ENCODE results near the gene ART1.
"Not testable (repeated sequence)": the region's sequence is repeated elsewhere in the genome, so short reads cannot be mapped to it uniquely, and the experiment has no call there.

ART1 gene

GRCh38 chr11:3644817-3645235, at the start of gene ART1:
Gene ART1, plus strand, starts transcription at chr11:3645128. Its CDS starts 14,086 bp downstream, at chr11:3659214.
- Histone ChIP-seq H3K4me2 (no peak within 1 kb of the TSS), H3K27ac (no peak within 1 kb of the TSS), H3K9ac (no peak within 1 kb of the TSS), H3K9me3 (peaks cover 19% of the 10 kb centered on the region; the same call in 1 of the 2 replicates), H3K27me3 (peaks cover 26% of the 10 kb centered on the region), H3K4me1 (peaks cover 10% of the 10 kb centered on the region), H3K36me3 (no peaks in the 10 kb centered on the region), H3K4me3 (no peak within 1 kb of the TSS), H4K20me1 (no peaks in the 10 kb centered on the region)
- no peak for TF ChIP-seq Cebpa-rat (IDR thresholded peaks at IDR 0.05)

GRCh38 chr11:3597743-3598142, 47.2 kb upstream of the ART1 start:
- H4K20me1 ChIP-seq, H3K27me3 ChIP-seq, H3K4me3 ChIP-seq, H3K4me1 ChIP-seq, H3K36me3 ChIP-seq, H3K27ac ChIP-seq, H3K9ac ChIP-seq, H3K4me2 ChIP-seq, H3K9me3 ChIP-seq: not testable (repeated sequence)

GRCh38 chr11:3600201-3600600, 44.7 kb upstream of the ART1 start:
- not testable (repeated sequence) for H3K36me3 ChIP-seq, H3K9ac ChIP-seq, H3K4me3 ChIP-seq, H3K9me3 ChIP-seq, H3K4me1 ChIP-seq, H3K27me3 ChIP-seq, H3K4me2 ChIP-seq, H3K27ac ChIP-seq, H4K20me1 ChIP-seq

- H3K4me1 ChIP-seq = peaks cover 5% of the 10 kb centered on the region; the same call in 1 of the 2 replicates
- H3K27me3 ChIP-seq = no peaks in the 10 kb centered on the region
- no peaks in the 10 kb centered on the region for H3K36me3 ChIP-seq
- no peaks in the 10 kb centered on the region for H3K9me3 ChIP-seq
- TF ChIP-seq Cebpa-rat (IDR thresholded peaks at IDR 0.05) = no peak
- H3K4me2 ChIP-seq = no peak overlapping the region
- H3K9ac ChIP-seq = no peak overlapping the region
- no peak overlapping the region for H3K27ac ChIP-seq
- no peaks in the 10 kb centered on the region for H4K20me1 ChIP-seq
- no peak overlapping the region for H3K4me3 ChIP-seq
These were observed 40.8 kb upstream of the ART1 start for GRCh38 chr11:3604167-3604566.

- H3K4me3 ChIP-seq = no peak overlapping the region
- H3K27ac ChIP-seq = no peak overlapping the region
- H4K20me1 ChIP-seq = no peaks in the 10 kb centered on the region
- H3K9me3 ChIP-seq = no peaks in the 10 kb centered on the region
- H3K4me1 ChIP-seq = peaks cover 5% of the 10 kb centered on the region; the same call in 1 of the 2 replicates
- H3K27me3 ChIP-seq = no peaks in the 10 kb centered on the region
- H3K36me3 ChIP-seq = no peaks in the 10 kb centered on the region
- no peak overlapping the region for H3K9ac ChIP-seq
- H3K4me2 ChIP-seq = no peak overlapping the region
- no peak for TF ChIP-seq Cebpa-rat (IDR thresholded peaks at IDR 0.05)
These were observed 39.7 kb upstream of the ART1 start for GRCh38 chr11:3605283-3605662.

- Histone ChIP-seq H3K9ac (no peak overlapping the region), H3K4me1 (peaks cover 5% of the 10 kb centered on the region; the same call in 1 of the 2 replicates), H3K36me3 (no peaks in the 10 kb centered on the region), H3K4me3 (no peak overlapping the region), H3K27me3 (no peaks in the 10 kb centered on the region), H3K27ac (no peak overlapping the region), H3K4me2 (no peak overlapping the region), H3K9me3 (no peaks in the 10 kb centered on the region), H4K20me1 (no peaks in the 10 kb centered on the region)
- TF ChIP-seq Cebpa-rat (IDR thresholded peaks at IDR 0.05) = no peak
These were observed 39.1 kb upstream of the ART1 start for GRCh38 chr11:3605771-3606203.

- H3K4me2 ChIP-seq = no peak overlapping the region
- no peak overlapping the region for H3K4me3 ChIP-seq
- no peak overlapping the region for H3K9ac ChIP-seq
- H3K36me3 ChIP-seq = no peaks in the 10 kb centered on the region
- 0 out of 2 replicates have a peak, but pooled peaks cover 8% of the 10 kb centered on the region for H3K9me3 ChIP-seq
- TF ChIP-seq Cebpa-rat (IDR thresholded peaks at IDR 0.05) = no peak
- no peaks in the 10 kb centered on the region for H3K27me3 ChIP-seq
- H4K20me1 ChIP-seq = no peaks in the 10 kb centered on the region
- peaks cover 6% of the 10 kb centered on the region for H3K4me1 ChIP-seq
- no peak overlapping the region for H3K27ac ChIP-seq
These were observed 35.3 kb upstream of the ART1 start for GRCh38 chr11:3609416-3610265.

GRCh38 chr11:3610846-3611245, 34.1 kb upstream of the ART1 start:
- H4K20me1 ChIP-seq = no peaks in the 10 kb centered on the region
- 0 out of 2 replicates have a peak, but pooled peaks cover 8% of the 10 kb centered on the region for H3K9me3 ChIP-seq
- H3K9ac ChIP-seq = no peak overlapping the region
- TF ChIP-seq Cebpa-rat (IDR thresholded peaks at IDR 0.05) = no peak
- peaks cover 12% of the 10 kb centered on the region for H3K4me1 ChIP-seq
- no peak overlapping the region for H3K4me2 ChIP-seq
- no peak overlapping the region for H3K4me3 ChIP-seq
- no peaks in the 10 kb centered on the region for H3K27me3 ChIP-seq
- H3K36me3 ChIP-seq = no peaks in the 10 kb centered on the region
- no peak overlapping the region for H3K27ac ChIP-seq

GRCh38 chr11:3611976-3612678, 32.8 kb upstream of the ART1 start:
- Histone ChIP-seq H3K36me3 (no peaks in the 10 kb centered on the region), H3K9me3 (0 out of 2 replicates have a peak, but pooled peaks cover 8% of the 10 kb centered on the region), H3K9ac (no peak overlapping the region), H4K20me1 (no peaks in the 10 kb centered on the region), H3K27ac (no peak overlapping the region), H3K4me3 (no peak overlapping the region), H3K27me3 (no peaks in the 10 kb centered on the region), H3K4me2 (no peak overlapping the region), H3K4me1 (peaks cover 12% of the 10 kb centered on the region)
- no peak for TF ChIP-seq Cebpa-rat (IDR thresholded peaks at IDR 0.05)
